HepG2 (cell line): Measurements from ENCODE around the gene CTU2. TPM values are rescaled to one million over a fixed set of nuclear protein-coding genes. Genes with fewer than 3 reads are reported as not detected.

ENCODE experiments used
- ATAC-seq: fragments of 200-7000 bp; cut with Tn5 transposase; 3 replicates; pipeline ENCODE4 v1.9.1; 2020; ENCODE audit warnings: mild to moderate bottlenecking, moderate library complexity
- BruUV-seq: library from RNA; stranded (reverse); fragments of 400-500 nt; replicated peaks from 2 replicates; lab custom pipeline; 2021; lab: Mats Ljungman, UMichigan
- CTCF ChIA-PET: fragments of 300-600 bp; formaldehyde crosslinking; extraction: SDS; loops from one replicate; lab custom pipeline; 2021; ENCODE audit warnings: low total read pairs, inconsistent platforms, low intra/inter-chr PET ratio; lab: Yijun Ruan, JAX
- POLR2A ChIA-PET: fragments of 350-600 bp; sonication (Branson Sonifier 250); formaldehyde crosslinking; loops from one replicate; lab custom pipeline; 2020; ENCODE audit warnings: antibody characterized with exemption, inconsistent platforms; lab: Yijun Ruan, JAX
- DNase-seq: peaks from one replicate; pipeline ENCODE4 v3.0.0-alpha.2; 2015; ENCODE audit warnings: low spot score
- FAIRE-seq: peaks from 3 replicates; lab custom pipeline; 2011; peaks lifted over from hg19 to GRCh38; lab: Jason Lieb, UNC
- H2AFZ ChIP-seq: one replicate; pipeline ENCODE4 v1.6.1; 2011; ENCODE audit warnings: low read length, inconsistent platforms
- H3K27ac ChIP-seq: fragments of 300-600 bp; 3 replicates; pipeline ENCODE4 v1.8.0; 2011; ENCODE audit warnings: mixed run types, mild to moderate bottlenecking, mixed read lengths, low read length, inconsistent platforms; ENCODE audit not compliant: insufficient read depth; ENCODE audit errors: extremely low read length
- H3K27me3 ChIP-seq, 2 experiments: fragments of 200-600 bp in 1 of 2; 2 replicates in 1 of 2; 3 replicates in 1 of 2; pipeline versions ENCODE4 v1.6.0 to v1.8.0; 2011; ENCODE audit warnings: low read length in 2 of 2, mild to moderate bottlenecking in 2 of 2, moderate library complexity in 2 of 2, inconsistent platforms in 1 of 2; ENCODE audit not compliant: insufficient read depth in 2 of 2, control insufficient read depth in 1 of 2
- H3K36me3 ChIP-seq, 2 experiments: fragments of 200-600 bp in 1 of 2; replicated peaks in 1 of 2; 2 replicates in 1 of 2; 3 replicates in 1 of 2; pipeline versions ENCODE4 v1.5.1 to v1.8.0; 2011; ENCODE audit warnings: low read length in 2 of 2, inconsistent platforms in 1 of 2; ENCODE audit not compliant: insufficient read depth in 2 of 2, control insufficient read depth in 1 of 2
- H3K4me1 ChIP-seq: 2 replicates; pipeline ENCODE4 v1.5.1; 2012; ENCODE audit warnings: low read length, inconsistent platforms; ENCODE audit not compliant: insufficient read depth
- H3K4me2 ChIP-seq: 2 replicates; pipeline ENCODE4 v1.6.0; 2011; ENCODE audit warnings: low read depth, low read length, inconsistent platforms
- H3K4me3 ChIP-seq, 3 experiments: fragments of 200-600 bp in 1 of 3; sonication (generic), shearing (Covaris generic) in 1 of 3; replicated peaks in 1 of 3; 2 replicates each; pipeline ENCODE4 v1.5.1; 2011 to 2016; ENCODE audit warnings: low read length in 3 of 3, inconsistent platforms in 2 of 3, low read depth in 2 of 3, mild to moderate bottlenecking in 2 of 3, control low read depth in 1 of 3, mixed read lengths in 1 of 3; ENCODE audit not compliant: insufficient read depth in 1 of 3
- H3K79me2 ChIP-seq: one replicate; pipeline ENCODE4 v1.6.1; 2011; ENCODE audit warnings: low read length, inconsistent platforms; ENCODE audit not compliant: insufficient read depth
- H3K9ac ChIP-seq: 2 replicates; pipeline ENCODE4 v1.6.0; 2011; ENCODE audit warnings: mild to moderate bottlenecking, low read depth, low read length, inconsistent platforms; ENCODE audit not compliant: insufficient read depth
- H3K9me3 ChIP-seq: 2 replicates; pipeline ENCODE4 v1.5.1; 2012; ENCODE audit warnings: mild to moderate bottlenecking, low read length
- H4K20me1 ChIP-seq: 2 replicates; pipeline ENCODE4 v1.6.0; 2011; ENCODE audit warnings: inconsistent platforms, mild to moderate bottlenecking, low read length, moderate library complexity; ENCODE audit not compliant: insufficient read depth
- AGO2 ChIP-seq: fragments of 200-400 bp; formaldehyde crosslinking; optimal IDR thresholded peaks from 2 replicates; pipeline ENCODE3; 2017; ENCODE audit warnings: mild to moderate bottlenecking, low read depth, low read length, moderate library complexity
- RBFOX2 ChIP-seq: fragments of 200-400 bp; formaldehyde crosslinking; IDR thresholded peaks from 2 replicates; pipeline ENCODE4 v1.6.1; 2017; ENCODE audit warnings: low read depth, mild to moderate bottlenecking, low read length
- WGBS: methylation state at CpG from one replicate; pipeline ENCODE4 v1.1.6; 2017; ENCODE audit warnings: low lambda C conversion rate; 5-methylcytosine and 5-hydroxymethylcytosine counted together
- in situ Hi-C: cut with HindIII; loops from 2 replicates; pipeline ENCODE4 v1.10.0; 2017; ENCODE audit warnings: low pct_unique_long_range_greater_than_20kb; ENCODE audit not compliant: extremely low pct_ligation_motif_present
- intact Hi-C: fragments of 100-400 bp; cut with micrococcal nuclease; formaldehyde crosslinking; loops from one replicate; pipeline ENCODE4 v1.10.0; 2022; ENCODE audit not compliant: unreplicated experiment
- polyA plus RNA-seq, 8 experiments: library from polyadenylated mRNA; depleted of rRNA in 3 of 8; stranded (reverse) in 7 of 8; unstranded in 1 of 8; fragments of >200 nt; fragmentation: Illumina TruSeq in 4 of 8; extraction: Trizol in 4 of 8; gene quantifications; 2 replicates each; pipeline versions ENCODE4 v1.2.1 to v1.2.3, GENCODE V29; 2011 to 2016; ENCODE audit warnings: low read depth in 4 of 8, missing spikeins in 1 of 8, mixed read lengths in 1 of 8; ENCODE audit not compliant: insufficient read depth in 1 of 8
- total RNA-seq, 5 experiments: library from RNA; depleted of rRNA; stranded (reverse); fragments of >200 nt; fragmentation: Illumina TruSeq; extraction: Trizol; gene quantifications; 2 replicates each; pipeline ENCODE4 v1.2.3, GENCODE V29; 2016; ENCODE audit warnings: low read depth in 1 of 5
- TF ChIP-seq, protein P1 (sequence below): sonication (generic); formaldehyde crosslinking; IDR thresholded peaks from 2 replicates; pipeline ENCODE4 v1.4.0; 2020; ENCODE audit warnings: missing genetic modification reagents
- TF ChIP-seq, protein P2 (sequence below), 2 experiments: fragments of 450-650 bp in 1 of 2; sonication (generic) in 1 of 2; formaldehyde crosslinking; IDR thresholded peaks; 2 replicates each; pipeline versions ENCODE4 v1.5.0 to v1.8.0; 2020 to 2022; ENCODE audit warnings: mild to moderate bottlenecking in 1 of 2, missing genetic modification reagents in 1 of 2

CTU2 gene
- total and polyA plus RNA-seq, 2 of the 13 experiments (the other 11 are each of a cell fraction or from before 2014, with no cell fraction given): 13.3 to 21.9 TPM

DNA sequence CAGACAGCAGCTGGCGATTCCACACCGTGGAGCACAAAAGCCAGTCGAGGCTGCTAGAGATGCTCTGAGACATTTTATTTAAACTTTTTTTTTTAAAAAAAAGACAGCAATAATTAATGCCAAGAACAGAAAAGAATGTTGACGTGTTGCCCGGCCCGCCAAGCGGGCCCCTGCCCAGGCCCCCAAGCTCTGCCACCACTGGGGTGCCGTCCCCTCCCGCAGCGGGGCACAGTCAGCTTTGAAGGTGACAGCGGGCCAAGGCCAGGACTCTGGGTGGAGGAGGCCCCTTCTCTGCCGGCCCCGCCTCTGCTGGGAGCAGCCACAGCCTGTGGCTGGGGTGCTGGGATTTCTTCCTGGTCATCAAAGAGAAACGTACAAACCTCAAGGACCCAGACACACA lies 9.9 kb upstream of the CTU2 start:
- BruUV-seq: no TSS peak
- WGBS: 87% methylated on average over 13 of the region's 14 CpGs
- intact Hi-C loops: no loop called here
- peaks cover 28% of the 10 kb centered on the region for H3K4me1 ChIP-seq
- no peak for FAIRE-seq
- H3K9ac ChIP-seq: no peak overlapping the region
- no peaks in the 10 kb centered on the region for H4K20me1 ChIP-seq
- no peak overlapping the region for H3K4me2 ChIP-seq
- DNase-seq: no peak
- peaks cover 22 to 31% of the 10 kb centered on the region in 2 experiments for H3K27me3 ChIP-seq
- H3K36me3 ChIP-seq: peaks cover 11 to 12% of the 10 kb centered on the region in 2 experiments; a peak in 4 of 5 replicates
- POLR2A ChIA-PET: no interaction called here
- no peak for ATAC-seq
- in situ Hi-C loops: no loop called here
- H2AFZ ChIP-seq: no peak overlapping the region
- H3K27ac ChIP-seq: no peak overlapping the region
- TF ChIP-seq AGO2: peak; percentile 66
- TF ChIP-seq, protein P1, sequence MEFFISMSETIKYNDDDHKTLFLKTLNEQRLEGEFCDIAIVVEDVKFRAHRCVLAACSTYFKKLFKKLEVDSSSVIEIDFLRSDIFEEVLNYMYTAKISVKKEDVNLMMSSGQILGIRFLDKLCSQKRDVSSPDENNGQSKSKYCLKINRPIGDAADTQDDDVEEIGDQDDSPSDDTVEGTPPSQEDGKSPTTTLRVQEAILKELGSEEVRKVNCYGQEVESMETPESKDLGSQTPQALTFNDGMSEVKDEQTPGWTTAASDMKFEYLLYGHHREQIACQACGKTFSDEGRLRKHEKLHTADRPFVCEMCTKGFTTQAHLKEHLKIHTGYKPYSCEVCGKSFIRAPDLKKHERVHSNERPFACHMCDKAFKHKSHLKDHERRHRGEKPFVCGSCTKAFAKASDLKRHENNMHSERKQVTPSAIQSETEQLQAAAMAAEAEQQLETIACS (CRISPR knock-in tag): no peak
- TF ChIP-seq RBFOX2: 0 out of 2 replicates have a peak, but pooled peaks have one; percentile 12
- TF ChIP-seq, protein P2, sequence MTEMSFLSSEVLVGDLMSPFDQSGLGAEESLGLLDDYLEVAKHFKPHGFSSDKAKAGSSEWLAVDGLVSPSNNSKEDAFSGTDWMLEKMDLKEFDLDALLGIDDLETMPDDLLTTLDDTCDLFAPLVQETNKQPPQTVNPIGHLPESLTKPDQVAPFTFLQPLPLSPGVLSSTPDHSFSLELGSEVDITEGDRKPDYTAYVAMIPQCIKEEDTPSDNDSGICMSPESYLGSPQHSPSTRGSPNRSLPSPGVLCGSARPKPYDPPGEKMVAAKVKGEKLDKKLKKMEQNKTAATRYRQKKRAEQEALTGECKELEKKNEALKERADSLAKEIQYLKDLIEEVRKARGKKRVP (CRISPR knock-in tag; IDR thresholded peaks at IDR 0.05): no peak
- CTCF ChIA-PET: no interaction called here
- no peaks in the 10 kb centered on the region for H3K9me3 ChIP-seq
- no peaks in the 10 kb centered on the region for H3K79me2 ChIP-seq
- H3K4me3 ChIP-seq: no peak overlapping the region
